Neural cell (in vitro differentiated cells): ENCODE data around the gene ABHD17C.

Source experiments
- EZH2 ChIP-seq: fragments of 200-600, 300-800 bp; shearing (Covaris generic), sonication (generic); IDR thresholded peaks from 2 replicates; pipeline ENCODE4 v1.6.1; 2014; ENCODE audit warnings: antibody characterized with exemption, low read length, borderline replicate concordance, mild to moderate bottlenecking; ENCODE audit not compliant: insufficient read depth, poor library complexity, severe bottlenecking
- POLR2AphosphoS5 ChIP-seq: IDR thresholded peaks from 2 replicates; pipeline ENCODE4 v1.6.1; 2012
- RAD21 ChIP-seq: fragments of 450-650 bp; conservative IDR thresholded peaks from 2 replicates; pipeline ENCODE4 v1.6.1; 2014; ENCODE audit warnings: antibody characterized with exemption, mild to moderate bottlenecking, moderate library complexity
- TF ChIP-seq, protein P1 (sequence below): fragments of 450-650 bp; IDR thresholded peaks from 2 replicates; pipeline ENCODE4 v1.5.1; 2014; ENCODE audit warnings: antibody characterized with exemption, mild to moderate bottlenecking, moderate library complexity; ENCODE audit not compliant: poor library complexity, severe bottlenecking

DNA sequence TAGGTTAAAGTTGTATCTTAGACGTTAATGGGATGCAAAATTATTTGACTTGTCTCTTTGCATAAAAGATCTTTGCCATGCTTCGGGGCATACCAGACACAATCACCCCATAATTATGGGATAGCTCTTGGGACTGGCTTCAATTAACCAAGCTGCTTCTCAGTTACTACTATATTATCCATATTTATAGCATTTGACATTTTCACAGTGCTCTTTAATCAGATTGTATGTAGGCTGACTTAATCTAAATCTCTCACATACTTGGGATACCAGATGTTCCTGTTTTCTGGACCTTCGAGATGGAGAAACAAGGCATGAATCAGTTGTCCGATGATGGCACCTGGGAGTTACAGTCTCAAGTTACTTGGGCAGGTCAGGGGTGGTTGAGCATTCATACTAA is 27.2 kb upstream of the ABHD17C start:
- TF ChIP-seq, protein P1, sequence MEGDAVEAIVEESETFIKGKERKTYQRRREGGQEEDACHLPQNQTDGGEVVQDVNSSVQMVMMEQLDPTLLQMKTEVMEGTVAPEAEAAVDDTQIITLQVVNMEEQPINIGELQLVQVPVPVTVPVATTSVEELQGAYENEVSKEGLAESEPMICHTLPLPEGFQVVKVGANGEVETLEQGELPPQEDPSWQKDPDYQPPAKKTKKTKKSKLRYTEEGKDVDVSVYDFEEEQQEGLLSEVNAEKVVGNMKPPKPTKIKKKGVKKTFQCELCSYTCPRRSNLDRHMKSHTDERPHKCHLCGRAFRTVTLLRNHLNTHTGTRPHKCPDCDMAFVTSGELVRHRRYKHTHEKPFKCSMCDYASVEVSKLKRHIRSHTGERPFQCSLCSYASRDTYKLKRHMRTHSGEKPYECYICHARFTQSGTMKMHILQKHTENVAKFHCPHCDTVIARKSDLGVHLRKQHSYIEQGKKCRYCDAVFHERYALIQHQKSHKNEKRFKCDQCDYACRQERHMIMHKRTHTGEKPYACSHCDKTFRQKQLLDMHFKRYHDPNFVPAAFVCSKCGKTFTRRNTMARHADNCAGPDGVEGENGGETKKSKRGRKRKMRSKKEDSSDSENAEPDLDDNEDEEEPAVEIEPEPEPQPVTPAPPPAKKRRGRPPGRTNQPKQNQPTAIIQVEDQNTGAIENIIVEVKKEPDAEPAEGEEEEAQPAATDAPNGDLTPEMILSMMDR: no peak
- TF ChIP-seq RAD21 (no peak), EZH2 (no peak), POLR2AphosphoS5 (no peak)
